HepG2 (cell line): ENCODE data around the gene CHD9. TPM values are rescaled to one million over a fixed set of nuclear protein-coding genes. Genes with fewer than 3 reads are reported as not detected.

ENCODE experiments used
- CHCHD3 ChIP-seq: sonication (generic); formaldehyde crosslinking; IDR thresholded peaks from 2 replicates; pipeline ENCODE4 v1.8.0; 2022; ENCODE audit warnings: mild to moderate bottlenecking, missing genetic modification reagents, moderate library complexity
- GATAD1 ChIP-seq: IDR thresholded peaks from 2 replicates; pipeline ENCODE4 v1.6.1; 2016; ENCODE audit warnings: missing genetic modification reagents, missing compliant biosample characterization
- KDM1A ChIP-seq: IDR thresholded peaks from 2 replicates; pipeline ENCODE4 v1.6.1; 2016; ENCODE audit warnings: missing compliant biosample characterization
- KDM6A ChIP-seq: IDR thresholded peaks from 2 replicates; pipeline ENCODE4 v1.6.1; 2016; ENCODE audit warnings: low read depth
- NFE2 ChIP-seq: sonication (generic); formaldehyde crosslinking; IDR thresholded peaks from 2 replicates; pipeline ENCODE4 v1.4.0; 2020; ENCODE audit warnings: missing genetic modification reagents
- NPAS2 ChIP-seq: sonication (generic); formaldehyde crosslinking; IDR thresholded peaks from 2 replicates; pipeline ENCODE4 v1.8.0; 2022; ENCODE audit warnings: mild to moderate bottlenecking, missing genetic modification reagents, borderline replicate concordance
- RAD21 ChIP-seq: fragments of 450-650 bp; formaldehyde crosslinking; IDR thresholded peaks from 2 replicates; pipeline ENCODE4 v1.5.0; 2020; ENCODE audit warnings: mild to moderate bottlenecking
- SAFB2 ChIP-seq: sonication (generic); formaldehyde crosslinking; IDR thresholded peaks from 2 replicates; pipeline ENCODE4 v1.5.1; 2020; ENCODE audit warnings: missing genetic modification reagents, low read depth, mild to moderate bottlenecking, borderline replicate concordance
- SNAI1 ChIP-seq: sonication (generic); formaldehyde crosslinking; IDR thresholded peaks from 2 replicates; pipeline ENCODE4 v1.5.0; 2020; ENCODE audit warnings: mild to moderate bottlenecking, missing genetic modification reagents, borderline replicate concordance
- SOX5 ChIP-seq: IDR thresholded peaks from 2 replicates; pipeline ENCODE4 v1.6.1; 2016; ENCODE audit warnings: borderline replicate concordance
- SRSF9 ChIP-seq: fragments of 200-400 bp; formaldehyde crosslinking; IDR thresholded peaks from 2 replicates; pipeline ENCODE4 v1.6.1; 2018; ENCODE audit warnings: borderline replicate concordance, mild to moderate bottlenecking, low read depth, low read length; ENCODE audit not compliant: insufficient read depth, poor library complexity, severe bottlenecking
- STAG1 ChIP-seq: sonication (generic); formaldehyde crosslinking; IDR thresholded peaks from 2 replicates; pipeline ENCODE4 v1.4.0; 2020; ENCODE audit warnings: missing genetic modification reagents
- TBX2 ChIP-seq: sonication (generic); formaldehyde crosslinking; IDR thresholded peaks from 2 replicates; pipeline ENCODE4 v1.5.0; 2020; ENCODE audit warnings: missing genetic modification reagents, mild to moderate bottlenecking, borderline replicate concordance
- TOPORS ChIP-seq: sonication (generic); formaldehyde crosslinking; IDR thresholded peaks from 2 replicates; pipeline ENCODE4 v1.8.0; 2023; ENCODE audit warnings: mild to moderate bottlenecking, missing genetic modification reagents
- ZKSCAN1 ChIP-seq: fragments of 150-350 bp; IDR thresholded peaks from 2 replicates; pipeline ENCODE4 v1.6.1; 2014; ENCODE audit warnings: low read length
- ZNF101 ChIP-seq: sonication (generic); formaldehyde crosslinking; IDR thresholded peaks from 2 replicates; pipeline ENCODE4 v1.4.0; 2020; ENCODE audit warnings: mild to moderate bottlenecking, low read depth, missing genetic modification reagents, borderline replicate concordance
- ZNF136 ChIP-seq: sonication (generic); formaldehyde crosslinking; IDR thresholded peaks from 2 replicates; pipeline ENCODE4 v1.8.1; 2022; ENCODE audit warnings: low read depth, mild to moderate bottlenecking, moderate library complexity, missing genetic modification reagents
- ZNF225 ChIP-seq: sonication (generic); formaldehyde crosslinking; IDR thresholded peaks from 2 replicates; pipeline ENCODE4 v1.4.0; 2020; ENCODE audit warnings: mild to moderate bottlenecking, missing genetic modification reagents
- ZNF337 ChIP-seq: sonication (generic); formaldehyde crosslinking; IDR thresholded peaks from 2 replicates; pipeline ENCODE4 v1.5.1; 2020; ENCODE audit warnings: missing genetic modification reagents, low read depth, mild to moderate bottlenecking, borderline replicate concordance
- ZSCAN29 ChIP-seq: sonication (generic); formaldehyde crosslinking; conservative IDR thresholded peaks from 2 replicates; pipeline ENCODE4 v1.4.0; 2020; ENCODE audit warnings: mild to moderate bottlenecking, missing genetic modification reagents
- polyA plus RNA-seq, 8 experiments: library from polyadenylated mRNA; depleted of rRNA in 3 of 8; stranded (reverse) in 7 of 8; unstranded in 1 of 8; fragments of >200 nt; fragmentation: Illumina TruSeq in 4 of 8; extraction: Trizol in 4 of 8; gene quantifications; 2 replicates each; pipeline versions ENCODE4 v1.2.1 to v1.2.3, GENCODE V29; 2011 to 2016; ENCODE audit warnings: low read depth in 4 of 8, missing spikeins in 1 of 8, mixed read lengths in 1 of 8; ENCODE audit not compliant: insufficient read depth in 1 of 8
- total RNA-seq, 5 experiments: library from RNA; depleted of rRNA; stranded (reverse); fragments of >200 nt; fragmentation: Illumina TruSeq; extraction: Trizol; gene quantifications; 2 replicates each; pipeline ENCODE4 v1.2.3, GENCODE V29; 2016; ENCODE audit warnings: low read depth in 1 of 5
- TF ChIP-seq, protein P1 (sequence below): sonication (generic); formaldehyde crosslinking; IDR thresholded peaks from 2 replicates; pipeline ENCODE4 v1.8.0; 2022; ENCODE audit warnings: missing genetic modification reagents, mild to moderate bottlenecking, borderline replicate concordance
- TF ChIP-seq, protein P2 (sequence below): sonication (generic); formaldehyde crosslinking; IDR thresholded peaks from 2 replicates; pipeline ENCODE4 v1.8.0; 2022; ENCODE audit warnings: missing genetic modification reagents, low read depth, mild to moderate bottlenecking, borderline replicate concordance
- TF ChIP-seq, protein P3 (sequence below): sonication (generic); formaldehyde crosslinking; IDR thresholded peaks from 2 replicates; pipeline ENCODE4 v1.5.0; 2020; ENCODE audit warnings: missing genetic modification reagents
- TF ChIP-seq, protein P4 (sequence below): sonication (generic); formaldehyde crosslinking; IDR thresholded peaks from 2 replicates; pipeline ENCODE4 v1.8.0; 2022; ENCODE audit warnings: mild to moderate bottlenecking, missing genetic modification reagents, borderline replicate concordance

CHD9 gene
- total and polyA plus RNA-seq, 2 of the 13 experiments (the other 11 are each of a cell fraction or from before 2014, with no cell fraction given), result 23.4 to 27.7 TPM

DNA sequence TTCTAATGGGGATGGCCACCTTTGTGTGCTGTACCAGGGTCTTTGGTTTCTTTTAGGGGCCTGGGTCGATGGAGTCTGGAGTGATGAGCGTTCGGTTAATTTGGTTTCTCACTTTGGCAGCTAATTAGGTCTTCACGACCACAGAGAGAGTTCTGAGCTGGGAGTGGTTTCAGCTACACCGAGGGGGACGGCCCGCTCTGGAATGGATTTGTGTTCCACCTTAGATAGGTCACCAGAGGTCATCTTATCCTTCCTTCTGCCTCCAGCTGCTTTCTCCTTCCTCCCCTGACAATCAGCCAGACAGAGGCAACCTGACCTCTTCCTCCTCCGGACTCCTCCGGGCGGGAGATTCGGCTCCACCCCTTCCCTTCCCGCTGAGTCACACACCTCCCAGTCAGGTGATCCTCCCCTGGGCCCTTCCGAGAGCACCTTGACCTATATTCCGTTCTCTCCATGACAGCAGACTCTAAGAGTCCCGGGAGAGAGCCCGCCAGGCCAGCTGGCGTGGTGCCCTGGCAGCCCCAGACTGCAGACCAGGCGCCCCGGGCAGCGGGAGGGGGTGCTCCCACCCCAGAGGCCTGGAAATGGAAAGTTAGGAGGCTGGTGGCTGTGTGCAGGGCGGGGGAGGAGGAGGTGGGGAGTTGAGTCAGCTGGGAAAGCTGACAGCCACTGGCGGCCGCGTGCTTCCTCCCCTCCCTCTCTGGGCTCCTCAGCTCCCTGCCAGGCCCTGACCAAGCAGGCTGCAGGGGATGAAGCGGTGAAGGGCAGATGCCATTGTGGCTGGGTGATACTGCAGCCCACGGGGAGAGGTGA is 44.7 kb downstream of the CHD9 start (continued):
- no peak for TF ChIP-seq SAFB2 (CRISPR knock-in tag)
- no peak for TF ChIP-seq SOX5 (CRISPR knock-in tag)
- no peak for TF ChIP-seq ZNF225 (CRISPR knock-in tag)
- TF ChIP-seq TBX2 (CRISPR knock-in tag), result peak; percentile 70
- TF ChIP-seq ZSCAN29 (CRISPR knock-in tag), result peak; percentile 65; the same call in 1 of the 2 replicates
- TF ChIP-seq SNAI1, result no peak
- no peak for TF ChIP-seq ZNF337 (CRISPR knock-in tag)
- no peak for TF ChIP-seq TOPORS (CRISPR knock-in tag)
- TF ChIP-seq, protein P1, sequence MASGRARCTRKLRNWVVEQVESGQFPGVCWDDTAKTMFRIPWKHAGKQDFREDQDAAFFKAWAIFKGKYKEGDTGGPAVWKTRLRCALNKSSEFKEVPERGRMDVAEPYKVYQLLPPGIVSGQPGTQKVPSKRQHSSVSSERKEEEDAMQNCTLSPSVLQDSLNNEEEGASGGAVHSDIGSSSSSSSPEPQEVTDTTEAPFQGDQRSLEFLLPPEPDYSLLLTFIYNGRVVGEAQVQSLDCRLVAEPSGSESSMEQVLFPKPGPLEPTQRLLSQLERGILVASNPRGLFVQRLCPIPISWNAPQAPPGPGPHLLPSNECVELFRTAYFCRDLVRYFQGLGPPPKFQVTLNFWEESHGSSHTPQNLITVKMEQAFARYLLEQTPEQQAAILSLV (CRISPR knock-in tag), result no peak
- TF ChIP-seq SRSF9, result no peak
- TF ChIP-seq, protein P2, sequence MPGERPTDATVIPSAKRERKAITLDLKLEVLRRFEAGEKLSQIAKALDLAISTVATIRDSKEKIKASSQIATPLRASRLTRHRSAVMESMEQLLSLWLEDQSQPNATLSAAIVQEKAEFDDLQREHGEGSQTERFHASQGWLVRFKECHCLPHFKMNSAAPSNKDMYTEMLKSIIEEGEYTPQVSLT (CRISPR knock-in tag), result no peak
- TF ChIP-seq RAD21 (CRISPR knock-in tag), result 0 out of 2 replicates have a peak, but pooled peaks have one; percentile 50
- TF ChIP-seq NFE2 (CRISPR knock-in tag), result peak; percentile 73; the same call in 1 of the 2 replicates
- no peak for TF ChIP-seq NPAS2 (CRISPR knock-in tag)
- TF ChIP-seq KDM1A (CRISPR knock-in tag), result no peak
- no peak for TF ChIP-seq ZKSCAN1
- TF ChIP-seq, protein P3, sequence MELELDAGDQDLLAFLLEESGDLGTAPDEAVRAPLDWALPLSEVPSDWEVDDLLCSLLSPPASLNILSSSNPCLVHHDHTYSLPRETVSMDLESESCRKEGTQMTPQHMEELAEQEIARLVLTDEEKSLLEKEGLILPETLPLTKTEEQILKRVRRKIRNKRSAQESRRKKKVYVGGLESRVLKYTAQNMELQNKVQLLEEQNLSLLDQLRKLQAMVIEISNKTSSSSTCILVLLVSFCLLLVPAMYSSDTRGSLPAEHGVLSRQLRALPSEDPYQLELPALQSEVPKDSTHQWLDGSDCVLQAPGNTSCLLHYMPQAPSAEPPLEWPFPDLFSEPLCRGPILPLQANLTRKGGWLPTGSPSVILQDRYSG (CRISPR knock-in tag), result 0 out of 2 replicates have a peak, but pooled peaks have one; percentile 45
- TF ChIP-seq KDM6A (CRISPR knock-in tag), result 0 out of 2 replicates have a peak, but pooled peaks have one; percentile 24
- no peak for TF ChIP-seq STAG1 (CRISPR knock-in tag)
- TF ChIP-seq ZNF136, result no peak
- TF ChIP-seq CHCHD3, result no peak
- TF ChIP-seq ZNF101, result 0 out of 2 replicates have a peak, but pooled peaks have one; percentile 30
- TF ChIP-seq GATAD1 (CRISPR knock-in tag), result no peak; the same call in 1 of the 2 replicates
- TF ChIP-seq, protein P4, sequence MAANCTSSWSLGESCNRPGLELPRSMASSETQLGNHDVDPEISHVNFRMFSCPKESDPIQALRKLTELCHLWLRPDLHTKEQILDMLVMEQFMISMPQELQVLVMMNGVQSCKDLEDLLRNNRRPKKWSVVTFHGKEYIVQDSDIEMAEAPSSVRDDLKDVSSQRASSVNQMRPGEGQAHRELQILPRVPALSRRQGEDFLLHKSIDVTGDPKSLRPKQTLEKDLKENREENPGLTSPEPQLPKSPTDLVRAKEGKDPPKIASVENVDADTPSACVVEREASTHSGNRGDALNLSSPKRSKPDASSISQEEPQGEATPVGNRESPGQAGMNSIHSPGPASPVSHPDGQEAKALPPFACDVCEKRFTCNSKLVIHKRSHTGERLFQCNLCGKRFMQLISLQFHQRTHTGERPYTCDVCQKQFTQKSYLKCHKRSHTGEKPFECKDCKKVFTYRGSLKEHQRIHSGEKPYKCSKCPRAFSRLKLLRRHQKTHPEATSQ, result no peak
